Measurements from ENCODE around the gene CAP1. TPM values are rescaled to one million over a fixed set of nuclear protein-coding genes. Genes with fewer than 3 reads are reported as not detected.

The CAP1 gene
- total RNA-seq, 1 donor from 2014 or later, result 441 TPM

DNA sequence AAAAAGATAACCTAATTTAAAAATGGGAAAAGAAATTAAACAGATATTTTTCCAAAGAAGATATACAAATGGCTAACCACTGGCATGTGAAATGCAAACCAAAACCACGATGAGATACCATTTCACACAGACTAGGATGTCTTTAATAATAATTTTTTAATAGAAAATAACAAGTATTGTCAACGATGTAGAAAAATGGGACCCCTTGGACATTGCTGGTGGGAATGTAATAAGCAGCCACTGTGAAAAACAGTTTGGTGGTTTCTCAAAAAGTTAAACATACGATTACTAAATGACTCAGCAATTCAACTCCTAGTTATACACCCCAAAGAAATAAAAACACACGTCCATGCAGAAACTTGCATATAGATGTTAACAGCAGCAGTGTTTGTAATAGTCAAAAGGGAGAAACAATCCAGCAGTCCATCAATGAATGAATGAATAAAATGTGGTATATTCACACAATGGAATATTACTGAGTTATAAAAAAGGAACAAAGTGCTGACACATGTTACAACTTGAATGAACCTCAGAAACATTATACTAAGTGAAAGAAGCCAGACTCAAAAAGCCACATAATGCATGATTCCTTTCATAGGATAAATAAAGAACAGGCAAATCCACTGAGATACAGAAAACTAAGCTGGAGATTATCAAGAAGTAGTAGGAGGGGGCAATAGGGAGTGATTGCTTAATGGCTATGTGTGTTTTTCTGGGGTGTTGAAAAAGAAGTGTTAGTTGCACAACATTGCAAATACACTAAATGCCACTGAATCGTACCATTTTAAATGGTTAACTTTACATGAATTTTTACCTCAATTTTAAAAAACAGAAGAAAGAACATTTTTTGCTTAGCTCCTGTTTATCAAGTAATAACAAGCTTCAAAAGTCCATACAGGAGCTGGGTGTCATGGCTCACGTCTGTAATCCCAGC, 52.4 kb downstream of the CAP1 start:
- TF ChIP-seq, protein P1, sequence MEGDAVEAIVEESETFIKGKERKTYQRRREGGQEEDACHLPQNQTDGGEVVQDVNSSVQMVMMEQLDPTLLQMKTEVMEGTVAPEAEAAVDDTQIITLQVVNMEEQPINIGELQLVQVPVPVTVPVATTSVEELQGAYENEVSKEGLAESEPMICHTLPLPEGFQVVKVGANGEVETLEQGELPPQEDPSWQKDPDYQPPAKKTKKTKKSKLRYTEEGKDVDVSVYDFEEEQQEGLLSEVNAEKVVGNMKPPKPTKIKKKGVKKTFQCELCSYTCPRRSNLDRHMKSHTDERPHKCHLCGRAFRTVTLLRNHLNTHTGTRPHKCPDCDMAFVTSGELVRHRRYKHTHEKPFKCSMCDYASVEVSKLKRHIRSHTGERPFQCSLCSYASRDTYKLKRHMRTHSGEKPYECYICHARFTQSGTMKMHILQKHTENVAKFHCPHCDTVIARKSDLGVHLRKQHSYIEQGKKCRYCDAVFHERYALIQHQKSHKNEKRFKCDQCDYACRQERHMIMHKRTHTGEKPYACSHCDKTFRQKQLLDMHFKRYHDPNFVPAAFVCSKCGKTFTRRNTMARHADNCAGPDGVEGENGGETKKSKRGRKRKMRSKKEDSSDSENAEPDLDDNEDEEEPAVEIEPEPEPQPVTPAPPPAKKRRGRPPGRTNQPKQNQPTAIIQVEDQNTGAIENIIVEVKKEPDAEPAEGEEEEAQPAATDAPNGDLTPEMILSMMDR (IDR thresholded peaks at IDR 0.05; ENCODE audit: insufficient read depth, low read length, poor library complexity, severe bottlenecking), result no peak
- Histone ChIP-seq H3K36me3 (ENCODE audit: control insufficient read depth, insufficient read depth, low read length) (no peaks in the 10 kb centered on the region), H3K4me3 (ENCODE audit: low read depth, low read length) (no peak overlapping the region), H3K27me3 (ENCODE audit: control insufficient read depth, insufficient read depth, low read length) (no peaks in the 10 kb centered on the region)
- no peak for DNase-seq (ENCODE audit: low read depth)

DNA sequence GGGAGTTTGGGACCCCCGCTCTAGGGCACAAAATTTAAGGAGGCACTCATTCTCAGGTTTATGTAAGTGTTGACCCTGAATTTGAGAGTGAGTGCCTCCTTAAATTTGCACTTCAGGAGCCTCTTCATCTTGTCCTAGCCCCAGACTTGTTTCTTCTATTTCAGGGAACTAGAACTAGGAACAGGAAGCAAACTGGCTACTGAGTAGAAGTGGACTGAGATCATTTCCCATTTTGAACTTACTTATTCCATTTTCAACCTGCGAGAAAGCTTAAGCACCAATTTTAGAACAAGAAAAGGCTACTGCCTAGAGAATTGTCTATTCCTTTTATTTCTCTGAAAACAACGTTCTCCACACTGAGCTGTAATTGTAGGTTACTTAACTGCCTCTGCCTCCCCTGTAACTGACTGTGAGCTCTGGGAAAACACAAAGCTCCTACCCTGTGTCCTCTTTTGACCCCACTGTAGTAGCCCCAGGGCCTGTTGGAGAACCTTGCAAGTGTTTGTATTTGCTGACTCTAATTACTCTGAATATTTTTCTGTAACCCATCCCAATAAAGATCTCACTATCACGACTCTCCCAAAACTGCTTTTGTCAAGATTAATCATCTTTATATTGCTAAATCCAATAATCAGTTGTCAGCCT, 54.1 kb downstream of the CAP1 start:
- H3K36me3 ChIP-seq (ENCODE audit: control insufficient read depth, insufficient read depth, low read length), result no peaks in the 10 kb centered on the region
- DNase-seq (ENCODE audit: low read depth), result no peak
- TF ChIP-seq, protein P1 (IDR thresholded peaks at IDR 0.05; ENCODE audit: insufficient read depth, low read length, poor library complexity, severe bottlenecking), result no peak

DNA sequence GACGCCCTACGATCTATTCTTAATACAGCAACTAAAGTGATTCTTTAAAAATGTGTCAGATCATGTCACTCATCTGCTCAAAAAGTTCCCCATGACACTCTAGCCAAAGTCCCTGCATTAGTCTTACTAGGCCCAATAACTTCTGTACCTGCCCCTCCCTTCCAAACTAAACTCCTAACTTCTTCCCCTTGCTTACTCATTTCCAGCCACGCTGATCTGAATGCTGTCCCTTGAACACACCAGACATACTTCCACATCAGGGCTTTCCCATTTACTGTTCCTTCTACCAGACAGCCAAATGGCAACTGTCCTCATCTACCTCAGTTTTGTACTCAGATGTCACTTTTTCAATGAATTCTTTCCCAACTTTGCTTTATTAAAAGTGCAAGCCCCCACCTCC, 55.3 kb downstream of the CAP1 start:
- DNase-seq (ENCODE audit: low read depth), result no peak
- TF ChIP-seq, protein P1 (IDR thresholded peaks at IDR 0.05; ENCODE audit: insufficient read depth, low read length, poor library complexity, severe bottlenecking), result no peak
- no peak overlapping the region for H3K4me3 ChIP-seq (ENCODE audit: low read depth, low read length)

More for the DNA sequence above, 54.1 kb downstream of the CAP1 start:
- Histone ChIP-seq H3K27me3 (ENCODE audit: control insufficient read depth, insufficient read depth, low read length) (no peaks in the 10 kb centered on the region), H3K4me3 (ENCODE audit: low read depth, low read length) (no peak overlapping the region)

DNA sequence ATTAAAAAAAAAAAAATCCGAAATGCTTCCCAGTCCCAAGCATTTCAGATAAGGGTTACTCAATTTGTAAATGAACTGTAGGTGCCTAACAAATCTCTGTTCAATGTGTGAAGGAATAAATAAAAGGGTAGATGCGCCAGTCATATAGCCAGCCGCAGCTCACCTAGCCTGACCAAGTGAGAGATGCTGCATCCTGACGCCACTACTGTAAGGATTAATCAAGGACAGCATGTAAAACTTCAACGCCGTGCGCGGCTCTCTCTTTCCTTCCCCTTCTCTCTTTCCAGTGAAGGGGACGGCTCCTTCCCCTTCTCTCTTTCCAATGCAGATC, 56.1 kb downstream of the CAP1 start:
- Histone ChIP-seq H3K36me3 (ENCODE audit: control insufficient read depth, insufficient read depth, low read length) (no peaks in the 10 kb centered on the region), H3K27me3 (ENCODE audit: control insufficient read depth, insufficient read depth, low read length) (no peaks in the 10 kb centered on the region), H3K4me3 (ENCODE audit: low read depth, low read length) (peak overlapping the region; percentile 73)
- no peak for DNase-seq (ENCODE audit: low read depth)
- TF ChIP-seq, protein P1 (IDR thresholded peaks at IDR 0.05; ENCODE audit: insufficient read depth, low read length, poor library complexity, severe bottlenecking), result no peak

More for the DNA sequence above, 55.3 kb downstream of the CAP1 start:
- no peaks in the 10 kb centered on the region for H3K27me3 ChIP-seq (ENCODE audit: control insufficient read depth, insufficient read depth, low read length)
- no peaks in the 10 kb centered on the region for H3K36me3 ChIP-seq (ENCODE audit: control insufficient read depth, insufficient read depth, low read length)

DNA sequence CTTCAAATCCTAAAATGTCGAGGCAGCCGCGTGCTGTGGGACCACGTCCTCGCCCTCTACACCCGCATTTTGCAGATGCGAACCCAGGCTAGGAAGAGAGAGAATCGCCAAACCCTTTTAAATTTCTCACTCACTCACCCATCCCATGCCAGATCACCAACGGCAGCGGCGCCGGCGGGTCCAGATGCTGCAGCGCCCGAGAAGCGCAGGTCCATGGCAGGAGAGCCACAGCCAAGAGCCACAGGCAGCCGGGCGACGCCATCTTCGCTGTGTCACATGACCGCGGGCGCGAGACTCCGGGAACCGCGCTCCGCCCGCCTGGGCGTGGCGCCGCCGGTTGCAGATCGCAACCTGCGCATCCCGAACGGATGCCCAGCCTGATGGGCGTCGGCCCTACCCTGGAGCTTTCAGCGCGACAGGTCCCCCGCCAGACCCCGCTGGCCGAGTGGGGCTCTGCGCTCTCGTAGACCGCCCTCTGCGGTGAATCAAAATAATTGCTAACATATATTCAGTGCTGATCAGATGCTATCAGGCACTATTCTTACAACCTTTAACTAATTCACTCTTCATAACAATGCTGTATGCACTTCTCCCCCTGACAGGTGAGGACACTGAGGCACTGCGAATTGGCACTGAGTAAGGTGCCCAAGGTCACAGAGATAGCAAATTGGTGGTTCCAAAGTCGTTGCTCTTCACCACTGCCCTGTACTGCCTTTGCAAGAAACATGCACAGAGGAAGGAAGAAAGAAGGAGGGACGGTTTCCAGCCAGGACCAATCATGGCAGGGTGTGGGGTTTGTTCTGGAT, 56.7 kb downstream of the CAP1 start, which contains the start of gene PPT1:
PPT1 (minus strand) TSS at position 276 of the 806 bp plus-strand sequence; CDS start at position 262, 14 bp downstream.
- TF ChIP-seq, protein P1 (IDR thresholded peaks at IDR 0.05; ENCODE audit: insufficient read depth, low read length, poor library complexity, severe bottlenecking), result peak; percentile 23
- DNase-seq (ENCODE audit: low read depth), result peak; percentile 16

More for the DNA sequence above, 56.7 kb downstream of the CAP1 start, which contains the start of gene PPT1:
- H3K27me3 ChIP-seq (ENCODE audit: control insufficient read depth, insufficient read depth, low read length), result no peaks in the 10 kb centered on the region
- no peaks in the 10 kb centered on the region for H3K36me3 ChIP-seq (ENCODE audit: control insufficient read depth, insufficient read depth, low read length)
- peak within 1 kb of the TSS; percentile 73 for H3K4me3 ChIP-seq (ENCODE audit: low read depth, low read length)
